Mesothelial cell of epicardium (in vitro differentiated cells): ENCODE results near the gene POLG. TPM values are rescaled to one million over a fixed set of nuclear protein-coding genes. Genes with fewer than 3 reads are reported as not detected.

Experiments used
- DNase-seq, 2 experiments: peaks; one replicate each; pipeline ENCODE4 v3.0.0; 2021; ENCODE audit warnings: low spot score in 2 of 2; ENCODE audit not compliant: unreplicated experiment in 2 of 2
- H3K27ac Mint-ChIP-seq: 2 replicates; pipeline ENCODE4 v1.8.0; 2021; ENCODE audit warnings: mixed read lengths
- H3K27me3 Mint-ChIP-seq: 2 replicates; pipeline ENCODE4 v1.8.0; 2021; ENCODE audit warnings: low read depth, mixed read lengths
- H3K36me3 Mint-ChIP-seq: 2 replicates; pipeline ENCODE4 v1.8.0; 2021; ENCODE audit warnings: mixed read lengths
- H3K4me1 Mint-ChIP-seq: 2 replicates; pipeline ENCODE4 v1.8.0; 2021; ENCODE audit warnings: mixed read lengths
- H3K4me3 Mint-ChIP-seq: 2 replicates; pipeline ENCODE4 v1.8.0; 2021; ENCODE audit warnings: mild to moderate bottlenecking, moderate library complexity, mixed read lengths
- H3K9me3 Mint-ChIP-seq: 2 replicates; pipeline ENCODE4 v1.8.0; 2021; ENCODE audit warnings: mixed read lengths
- CTCF ChIP-seq: fragments of 200-600 bp; sonication (generic); IDR thresholded peaks from one replicate; pipeline ENCODE4 v1.5.0; 2021; ENCODE audit warnings: antibody characterized with exemption; ENCODE audit not compliant: unreplicated experiment
- total RNA-seq: library from RNA; stranded (reverse); gene quantifications from 3 replicates; pipeline ENCODE4 v1.2.1, GENCODE V29; 2021

POLG gene
- total RNA-seq, 1 donor from 2014 or later = 68.2 TPM

GRCh38 chr15:89376388-89376787 lies 41.8 kb upstream of the POLG start:
- peaks cover 94% of the 10 kb centered on the region for H3K27me3 Mint-ChIP-seq
- H3K9me3 Mint-ChIP-seq = no peaks in the 10 kb centered on the region
- no peaks in the 10 kb centered on the region for H3K36me3 Mint-ChIP-seq
- no peak for DNase-seq
- TF ChIP-seq CTCF = no peak
- no peak overlapping the region for H3K27ac Mint-ChIP-seq
- H3K4me1 Mint-ChIP-seq = peaks cover 23% of the 10 kb centered on the region
- H3K4me3 Mint-ChIP-seq = no peak overlapping the region

- Mint-ChIP-seq H3K4me1 (peaks cover 22% of the 10 kb centered on the region), H3K4me3 (no peak overlapping the region), H3K27ac (no peak overlapping the region), H3K9me3 (no peaks in the 10 kb centered on the region), H3K36me3 (no peaks in the 10 kb centered on the region), H3K27me3 (peaks cover 93% of the 10 kb centered on the region)
- no peak for DNase-seq
- TF ChIP-seq CTCF = no peak
These were observed 40.7 kb upstream of the POLG start for GRCh38 chr15:89375093-89376005.

- H3K27ac Mint-ChIP-seq = no peak overlapping the region
- no peaks in the 10 kb centered on the region for H3K36me3 Mint-ChIP-seq
- no peak overlapping the region for H3K4me3 Mint-ChIP-seq
- peaks cover 93% of the 10 kb centered on the region for H3K27me3 Mint-ChIP-seq
- no peak for DNase-seq
- no peaks in the 10 kb centered on the region for H3K9me3 Mint-ChIP-seq
- TF ChIP-seq CTCF = no peak
- peaks cover 13% of the 10 kb centered on the region for H3K4me1 Mint-ChIP-seq
These were observed 39.7 kb upstream of the POLG start for GRCh38 chr15:89374086-89374981.

- Mint-ChIP-seq H3K4me1 (peaks cover 9% of the 10 kb centered on the region), H3K9me3 (no peaks in the 10 kb centered on the region), H3K27ac (no peak overlapping the region), H3K27me3 (peaks cover 97% of the 10 kb centered on the region), H3K4me3 (no peak overlapping the region), H3K36me3 (no peaks in the 10 kb centered on the region)
- DNase-seq = no peak
- no peak for TF ChIP-seq CTCF
These were observed 37.7 kb upstream of the POLG start for GRCh38 chr15:89372069-89372935.

- peaks cover 11% of the 10 kb centered on the region for H3K4me1 Mint-ChIP-seq
These were observed 36.8 kb upstream of the POLG start for GRCh38 chr15:89371228-89372044.

More at GRCh38 chr15:89371228-89372044, 36.8 kb upstream of the POLG start:
- no peak overlapping the region for H3K27ac Mint-ChIP-seq
- no peak for DNase-seq
- H3K27me3 Mint-ChIP-seq = peaks cover 97% of the 10 kb centered on the region
- no peaks in the 10 kb centered on the region for H3K36me3 Mint-ChIP-seq
- no peaks in the 10 kb centered on the region for H3K9me3 Mint-ChIP-seq
- TF ChIP-seq CTCF = no peak
- H3K4me3 Mint-ChIP-seq = no peak overlapping the region
